GM18499 (cell line): ENCODE data around the gene KCNMA1.

Experiments
- ATAC-seq: cut with Tn5 transposase; IDR thresholded peaks from one replicate; pipeline ENCODE4 v1.9.1; 2021; ENCODE audit warnings: moderate number of reproducible peaks; ENCODE audit not compliant: insufficient read depth, unreplicated experiment

The KCNMA1 gene

GRCh38 chr10:77090381-77091356 lies 546.9 kb downstream of the KCNMA1 start:
- no peak for ATAC-seq

- ATAC-seq, result no peak
Measured at GRCh38 chr10:77087366-77087765, 550.2 kb downstream of the KCNMA1 start.

GRCh38 chr10:77086081-77086480 lies 551.5 kb downstream of the KCNMA1 start:
- no peak for ATAC-seq

GRCh38 chr10:77085344-77085743 lies 552.3 kb downstream of the KCNMA1 start:
- ATAC-seq, result no peak

GRCh38 chr10:77084431-77085144 lies 553.0 kb downstream of the KCNMA1 start:
- ATAC-seq, result no peak

GRCh38 chr10:77082601-77083252 lies 554.9 kb downstream of the KCNMA1 start:
- no peak for ATAC-seq

GRCh38 chr10:77081481-77081891 lies 556.1 kb downstream of the KCNMA1 start:
- no peak for ATAC-seq

GRCh38 chr10:77080361-77081027 lies 557.1 kb downstream of the KCNMA1 start:
- ATAC-seq, result no peak

GRCh38 chr10:77079592-77080300 lies 557.9 kb downstream of the KCNMA1 start:
- ATAC-seq, result no peak

GRCh38 chr10:77077316-77077945 lies 560.2 kb downstream of the KCNMA1 start:
- no peak for ATAC-seq

GRCh38 chr10:77075926-77076325 lies 561.7 kb downstream of the KCNMA1 start:
- ATAC-seq, result no peak

- ATAC-seq, result no peak
Measured at GRCh38 chr10:77074104-77074624, 563.4 kb downstream of the KCNMA1 start.

- no peak for ATAC-seq
Measured at GRCh38 chr10:77073663-77073960, 564.0 kb downstream of the KCNMA1 start.

- ATAC-seq, result no peak
Measured at GRCh38 chr10:77072836-77073662, 564.6 kb downstream of the KCNMA1 start.

- ATAC-seq, result no peak
Measured at GRCh38 chr10:77072361-77072835, 565.2 kb downstream of the KCNMA1 start.

GRCh38 chr10:77071956-77072355 lies 565.7 kb downstream of the KCNMA1 start:
- ATAC-seq, result no peak

- ATAC-seq, result no peak
Measured at GRCh38 chr10:77071001-77071511, 566.6 kb downstream of the KCNMA1 start.

GRCh38 chr10:77070346-77070745 lies 567.3 kb downstream of the KCNMA1 start:
- ATAC-seq, result no peak
